ENCODE measurements around the gene ADORA1.

DNA sequence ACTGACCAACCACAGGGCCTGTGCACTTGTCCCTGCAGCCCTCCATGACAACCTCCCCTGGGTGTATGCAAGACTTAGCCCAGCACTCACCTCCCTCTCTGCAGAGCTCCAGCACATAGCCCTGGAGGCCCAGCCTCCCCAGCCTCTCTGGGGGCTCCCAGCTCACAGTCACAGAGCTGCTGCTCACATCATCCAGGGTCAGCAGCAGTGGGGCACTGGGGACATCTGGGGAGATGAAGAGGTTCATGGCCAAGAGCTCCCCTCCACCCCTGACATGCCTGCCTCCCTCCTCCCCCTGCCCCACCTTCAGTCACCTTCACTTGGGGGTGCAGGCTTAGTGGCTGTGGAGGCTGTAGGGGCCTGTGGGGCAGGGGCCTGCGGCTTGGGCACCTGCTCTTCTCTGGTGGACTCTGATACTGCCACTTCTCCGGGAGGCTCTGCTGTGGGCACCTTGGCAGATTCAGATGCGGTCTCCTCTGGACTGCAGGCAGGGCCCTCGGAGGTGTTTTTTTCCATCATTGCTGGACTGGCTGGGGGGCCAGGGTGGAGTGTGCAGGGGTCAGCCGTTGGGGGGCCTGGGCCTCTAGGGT, 47.8 kb downstream of the ADORA1 start, which contains the start of gene MYBPH:
- TF ChIP-seq, protein P1, sequence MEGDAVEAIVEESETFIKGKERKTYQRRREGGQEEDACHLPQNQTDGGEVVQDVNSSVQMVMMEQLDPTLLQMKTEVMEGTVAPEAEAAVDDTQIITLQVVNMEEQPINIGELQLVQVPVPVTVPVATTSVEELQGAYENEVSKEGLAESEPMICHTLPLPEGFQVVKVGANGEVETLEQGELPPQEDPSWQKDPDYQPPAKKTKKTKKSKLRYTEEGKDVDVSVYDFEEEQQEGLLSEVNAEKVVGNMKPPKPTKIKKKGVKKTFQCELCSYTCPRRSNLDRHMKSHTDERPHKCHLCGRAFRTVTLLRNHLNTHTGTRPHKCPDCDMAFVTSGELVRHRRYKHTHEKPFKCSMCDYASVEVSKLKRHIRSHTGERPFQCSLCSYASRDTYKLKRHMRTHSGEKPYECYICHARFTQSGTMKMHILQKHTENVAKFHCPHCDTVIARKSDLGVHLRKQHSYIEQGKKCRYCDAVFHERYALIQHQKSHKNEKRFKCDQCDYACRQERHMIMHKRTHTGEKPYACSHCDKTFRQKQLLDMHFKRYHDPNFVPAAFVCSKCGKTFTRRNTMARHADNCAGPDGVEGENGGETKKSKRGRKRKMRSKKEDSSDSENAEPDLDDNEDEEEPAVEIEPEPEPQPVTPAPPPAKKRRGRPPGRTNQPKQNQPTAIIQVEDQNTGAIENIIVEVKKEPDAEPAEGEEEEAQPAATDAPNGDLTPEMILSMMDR (IDR thresholded peaks at IDR 0.05): no peak
- TF ChIP-seq POLR2A (IDR thresholded peaks at IDR 0.05): no peak

Measured in thyroid gland (tissue), 4 donors.